Testis (tissue), 3 donors: ENCODE data around the gene CLEC11A. TPM values are rescaled to one million over a fixed set of nuclear protein-coding genes. Genes with fewer than 3 reads are reported as not detected.

Experiments used
- DNase-seq: peaks from one replicate; pipeline ENCODE4 v3.0.0-alpha.2; 2019
- H3K27ac ChIP-seq, 2 donors: fragments of 200-600 bp; sonication (generic); one replicate each; pipeline ENCODE4 v1.5.1; 2019
- H3K27me3 ChIP-seq: fragments of 200-600 bp; sonication (generic); one replicate; pipeline ENCODE4 v1.5.1; 2019
- H3K36me3 ChIP-seq: fragments of 200-600 bp; sonication (generic); one replicate; pipeline ENCODE4 v1.5.1; 2017; ENCODE audit warnings: low read depth; ENCODE audit errors: missing control alignments
- H3K4me1 ChIP-seq: fragments of 200-600 bp; sonication (generic); one replicate; pipeline ENCODE4 v1.5.1; 2019
- H3K4me3 ChIP-seq, 2 donors: fragments of 200-600 bp; sonication (generic); one replicate each; pipeline ENCODE4 v1.5.1; 2017 to 2019
- H3K9me3 ChIP-seq: fragments of 200-600 bp; sonication (generic); one replicate; pipeline ENCODE4 v1.5.1; 2017
- POLR2A ChIP-seq: fragments of 450-650 bp; IDR thresholded peaks from one replicate; pipeline ENCODE4 v1.6.1; 2017; ENCODE audit warnings: antibody characterized with exemption, mild to moderate bottlenecking, moderate library complexity
- WGBS, 2 donors: methylation state at CpG; one replicate each; pipeline ENCODE4 v1.1.5; 2018; 5-methylcytosine and 5-hydroxymethylcytosine counted together
- intact Hi-C: fragments of 100-400 bp; cut with DNase I; formaldehyde crosslinking; loops from one replicate; pipeline ENCODE4 v1.15.1; 2023; ENCODE audit warnings: low total_unique reads
- polyA plus RNA-seq: library from polyadenylated mRNA; stranded (reverse); fragments of 350-450 nt; fragmentation: Illumina TruSeq; extraction: RNeasy Lipid Tissue Mini Kit (QIAGEN cat#74804); gene quantifications from one replicate; pipeline ENCODE4 v1.2.3, GENCODE V29; 2014; ENCODE audit warnings: low read depth, low replicate concordance; ENCODE audit not compliant: insufficient read depth
- total RNA-seq, 2 donors: library from RNA; depleted of rRNA; stranded (reverse); fragments of >200 nt; gene quantifications; one replicate each; pipeline ENCODE4 v1.2.3, GENCODE V29; 2016
- TF ChIP-seq, protein P1 (sequence below), 3 experiments: fragments of 450-650 bp in 2 of 3; fragments of 200-600 bp in 1 of 3; sonication (generic) in 1 of 3; IDR thresholded peaks; one replicate each; pipeline ENCODE4 v1.5.1; 2016 to 2019; ENCODE audit warnings: antibody characterized with exemption in 3 of 3, mild to moderate bottlenecking in 2 of 3, moderate library complexity in 1 of 3

Gene CLEC11A
- total and polyA plus RNA-seq, 3 donors from 2014 or later: 14.3 to 20.6 (median 16.9) TPM

DNA sequence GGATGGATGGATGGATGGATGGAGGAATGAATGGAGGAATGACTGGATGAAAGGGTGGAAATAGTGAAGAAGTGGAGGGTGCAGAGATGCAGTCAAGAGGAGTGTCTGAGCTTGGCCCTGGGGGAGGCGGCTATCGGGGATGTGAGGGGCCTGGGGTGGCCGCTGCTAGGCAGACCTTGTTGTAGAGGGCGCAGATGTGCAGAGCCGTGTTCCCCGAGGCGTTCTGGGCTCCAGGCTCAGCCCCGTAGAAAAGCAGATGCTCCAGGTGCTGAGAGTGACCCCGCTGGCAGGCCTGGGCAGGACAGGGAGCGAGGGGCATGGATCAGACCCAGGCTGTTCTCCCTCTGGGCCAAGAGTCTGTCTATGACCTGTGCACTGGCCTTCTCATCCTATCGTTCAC, 12.0 kb upstream of the CLEC11A start:
- Histone ChIP-seq H3K4me1 (no peaks in the 10 kb centered on the region), H3K9me3 (no peaks in the 10 kb centered on the region), H3K4me3 (no peak overlapping the region), H3K36me3 (no peaks in the 10 kb centered on the region), H3K27ac (no peak overlapping the region), H3K27me3 (no peaks in the 10 kb centered on the region)
- no peak for DNase-seq
- intact Hi-C loops: no loop called here
- WGBS, 2 donors: 88 to 93% methylated on average over 11 of the region's 11 CpGs
- TF ChIP-seq, protein P1, sequence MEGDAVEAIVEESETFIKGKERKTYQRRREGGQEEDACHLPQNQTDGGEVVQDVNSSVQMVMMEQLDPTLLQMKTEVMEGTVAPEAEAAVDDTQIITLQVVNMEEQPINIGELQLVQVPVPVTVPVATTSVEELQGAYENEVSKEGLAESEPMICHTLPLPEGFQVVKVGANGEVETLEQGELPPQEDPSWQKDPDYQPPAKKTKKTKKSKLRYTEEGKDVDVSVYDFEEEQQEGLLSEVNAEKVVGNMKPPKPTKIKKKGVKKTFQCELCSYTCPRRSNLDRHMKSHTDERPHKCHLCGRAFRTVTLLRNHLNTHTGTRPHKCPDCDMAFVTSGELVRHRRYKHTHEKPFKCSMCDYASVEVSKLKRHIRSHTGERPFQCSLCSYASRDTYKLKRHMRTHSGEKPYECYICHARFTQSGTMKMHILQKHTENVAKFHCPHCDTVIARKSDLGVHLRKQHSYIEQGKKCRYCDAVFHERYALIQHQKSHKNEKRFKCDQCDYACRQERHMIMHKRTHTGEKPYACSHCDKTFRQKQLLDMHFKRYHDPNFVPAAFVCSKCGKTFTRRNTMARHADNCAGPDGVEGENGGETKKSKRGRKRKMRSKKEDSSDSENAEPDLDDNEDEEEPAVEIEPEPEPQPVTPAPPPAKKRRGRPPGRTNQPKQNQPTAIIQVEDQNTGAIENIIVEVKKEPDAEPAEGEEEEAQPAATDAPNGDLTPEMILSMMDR (IDR thresholded peaks at IDR 0.05): no peak
- TF ChIP-seq POLR2A: no peak

DNA sequence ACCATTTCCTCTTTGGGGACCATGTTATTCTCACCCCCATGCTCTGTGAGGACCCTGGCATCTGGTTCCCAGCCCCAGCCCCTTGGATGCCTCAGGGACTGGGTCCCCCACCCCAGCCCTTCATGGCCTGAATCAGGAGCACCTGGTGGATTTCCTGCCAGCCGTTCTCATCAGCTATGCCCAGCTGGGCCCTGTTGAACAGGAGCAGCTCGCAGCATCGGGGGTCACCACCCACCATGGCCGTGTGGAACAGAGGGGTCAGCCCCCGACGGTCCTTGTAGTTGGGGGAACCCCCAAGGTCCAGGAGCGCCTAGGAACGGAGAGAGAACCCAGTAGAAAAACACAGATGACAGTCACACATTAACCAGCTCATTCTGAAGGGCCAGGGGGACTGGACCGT, 11.4 kb upstream of the CLEC11A start:
- H3K4me3 ChIP-seq: no peak overlapping the region
- no peak for TF ChIP-seq POLR2A
- TF ChIP-seq, protein P1 (IDR thresholded peaks at IDR 0.05): no peak
- H3K36me3 ChIP-seq: no peaks in the 10 kb centered on the region
- no peak for DNase-seq
- no peak overlapping the region for H3K27ac ChIP-seq
- H3K27me3 ChIP-seq: no peaks in the 10 kb centered on the region
- WGBS, 2 donors: 83 to 92% methylated on average over 5 to 9 of the region's 9 CpGs
- intact Hi-C loops: no loop called here
- no peaks in the 10 kb centered on the region for H3K9me3 ChIP-seq
- H3K4me1 ChIP-seq: no peaks in the 10 kb centered on the region

DNA sequence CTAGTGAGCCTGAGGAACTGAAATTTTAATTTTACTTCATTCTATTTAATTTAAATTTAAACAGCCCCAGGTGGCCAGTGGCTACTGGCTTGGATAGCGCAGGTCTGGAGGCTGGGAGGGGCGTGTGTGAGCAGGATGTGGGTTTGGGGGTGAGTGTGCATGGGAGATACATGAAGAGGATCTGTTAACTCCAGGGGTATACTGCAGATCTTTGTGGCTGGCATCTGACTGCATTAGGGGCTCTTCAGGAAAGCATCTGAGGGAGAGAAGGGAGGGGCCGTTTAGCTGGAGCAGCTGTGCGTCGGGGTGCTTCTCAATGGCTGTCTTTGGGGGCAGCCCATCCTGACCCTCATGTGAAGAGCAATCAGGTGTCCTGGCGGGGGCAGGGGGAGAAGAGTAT, 10.3 kb upstream of the CLEC11A start:
- no peaks in the 10 kb centered on the region for H3K27me3 ChIP-seq
- WGBS, 2 donors: 85 to 88% methylated on average over 6 of the region's 6 CpGs
- intact Hi-C loops: no loop called here

GRCh38 chr19:50713556-50714236, 9.5 kb upstream of the CLEC11A start:
- intact Hi-C loops: no loop called here
- no peak overlapping the region for H3K27ac ChIP-seq
- no peak overlapping the region for H3K4me3 ChIP-seq
- 92 to 93% methylated on average over 21 to 22 of the region's 22 CpGs for WGBS, 2 donors
- no peaks in the 10 kb centered on the region for H3K9me3 ChIP-seq
- no peaks in the 10 kb centered on the region for H3K27me3 ChIP-seq
- TF ChIP-seq, protein P1 (IDR thresholded peaks at IDR 0.05): no peak
- no peak for TF ChIP-seq POLR2A
- no peak for DNase-seq
- H3K36me3 ChIP-seq: no peaks in the 10 kb centered on the region
- peaks cover 6% of the 10 kb centered on the region for H3K4me1 ChIP-seq

More for the DNA sequence above, 10.3 kb upstream of the CLEC11A start:
- no peaks in the 10 kb centered on the region for H3K9me3 ChIP-seq
- TF ChIP-seq, protein P1 (IDR thresholded peaks at IDR 0.05): no peak
- TF ChIP-seq POLR2A: no peak
- H3K27ac ChIP-seq: no peak overlapping the region
- no peaks in the 10 kb centered on the region for H3K36me3 ChIP-seq
- H3K4me1 ChIP-seq: no peaks in the 10 kb centered on the region
- DNase-seq: no peak
- no peak overlapping the region for H3K4me3 ChIP-seq
